Activated CD4-positive, alpha-beta T cell treated with anti-CD3 and anti-CD28 coated beads, Interleukin-2, amount 50 U/mL, for 1 hour (primary cell): Measurements from ENCODE around the gene MAP10.

Experiments used
- DNase-seq: peaks from one replicate; pipeline ENCODE4 v3.0.0-alpha.2; 2020

The MAP10 gene

DNA sequence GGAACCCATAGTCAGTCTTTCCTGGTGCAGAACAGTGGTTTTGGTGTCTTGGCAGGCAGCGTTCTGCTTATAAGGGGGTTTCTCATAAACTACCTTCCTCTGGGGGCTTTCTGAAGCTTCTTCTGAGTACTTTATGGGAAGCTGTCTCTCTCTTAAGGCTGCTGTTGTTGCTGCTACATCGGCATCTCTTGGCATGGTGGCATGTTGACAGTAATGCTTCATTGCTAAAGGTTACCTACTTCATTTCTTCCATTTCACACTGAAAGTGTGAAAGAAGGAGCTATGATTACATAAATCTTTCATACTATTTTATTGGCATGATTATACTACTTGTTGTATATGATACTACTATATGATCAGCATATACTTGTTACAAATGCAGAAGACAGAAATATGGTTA lies 6.3 kb upstream of the MAP10 start:
- DNase-seq = no peak

DNA sequence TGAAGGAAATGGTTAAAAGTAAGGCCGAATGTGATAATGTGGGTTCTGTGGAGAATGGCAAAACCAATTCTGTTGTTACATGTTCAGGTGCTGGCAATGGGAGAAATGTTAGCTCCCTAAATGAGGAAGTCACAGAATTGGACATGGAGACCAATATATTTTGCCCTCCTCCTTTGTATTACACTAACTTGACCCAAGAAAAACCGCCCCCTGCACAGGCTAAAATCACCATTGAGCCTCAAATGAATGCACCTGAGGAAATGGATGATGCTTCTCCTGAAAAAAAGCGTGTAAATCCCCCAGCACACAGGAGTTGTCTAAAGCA lies 932 bp downstream of the MAP10 start:
- no peak for DNase-seq

DNA sequence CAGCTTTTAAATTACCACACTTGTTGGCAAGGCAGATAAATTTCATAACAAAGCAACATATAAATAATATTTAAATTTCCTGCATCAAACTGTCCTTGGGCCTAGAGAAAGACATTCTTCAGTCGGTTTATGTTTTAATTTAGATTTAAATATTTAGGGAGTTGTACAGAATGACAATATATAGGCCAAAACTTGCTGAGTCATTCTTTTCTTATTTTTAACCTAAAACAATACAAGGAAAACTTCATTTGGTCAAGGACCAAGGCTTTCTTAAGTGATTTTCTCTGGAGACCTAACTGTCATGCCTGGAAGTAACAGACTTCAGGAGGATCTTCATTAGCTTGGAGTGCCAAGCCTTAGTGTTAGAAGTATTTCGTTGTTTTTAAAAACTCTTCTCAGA lies 5.6 kb downstream of the MAP10 start:
- no peak for DNase-seq

DNA sequence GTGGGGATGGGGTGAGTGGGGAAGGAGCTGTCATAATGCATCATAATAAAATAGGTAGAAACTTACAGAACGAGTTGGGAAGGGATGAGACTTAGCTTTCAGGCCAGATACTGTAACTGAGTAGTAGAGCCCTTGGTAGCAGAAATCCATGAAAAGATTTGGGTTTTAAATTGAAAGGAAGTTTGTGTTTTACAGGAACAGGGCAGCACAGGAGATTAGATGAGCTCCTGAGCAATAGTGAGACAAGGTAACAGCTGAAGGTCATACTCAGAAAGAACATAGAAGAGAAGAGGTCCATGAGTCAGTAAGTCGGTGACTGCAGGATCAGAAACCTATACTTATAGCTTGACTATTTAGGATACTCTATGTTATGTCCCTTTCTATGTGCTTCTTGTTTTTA lies 7.3 kb downstream of the MAP10 start:
- DNase-seq = no peak

DNA sequence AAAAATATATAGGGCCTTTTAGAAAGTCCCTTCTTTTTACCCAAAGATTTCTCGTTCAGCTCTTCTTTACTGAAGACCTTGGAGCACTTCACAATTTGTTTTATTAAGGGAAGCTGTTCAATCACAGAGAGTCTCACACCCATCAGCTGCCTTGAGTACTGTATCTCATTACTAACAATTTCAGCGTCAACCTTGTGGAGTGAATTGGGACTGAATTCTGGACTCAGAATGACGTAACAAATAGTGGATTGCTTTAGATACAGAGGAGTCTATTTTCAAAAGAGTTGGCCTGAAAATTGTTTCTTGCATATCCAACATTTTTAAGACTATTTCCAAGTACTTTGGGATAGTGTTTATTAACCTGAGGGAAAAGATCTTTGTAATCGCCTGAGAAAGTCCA lies 7.9 kb downstream of the MAP10 start:
- no peak for DNase-seq

DNA sequence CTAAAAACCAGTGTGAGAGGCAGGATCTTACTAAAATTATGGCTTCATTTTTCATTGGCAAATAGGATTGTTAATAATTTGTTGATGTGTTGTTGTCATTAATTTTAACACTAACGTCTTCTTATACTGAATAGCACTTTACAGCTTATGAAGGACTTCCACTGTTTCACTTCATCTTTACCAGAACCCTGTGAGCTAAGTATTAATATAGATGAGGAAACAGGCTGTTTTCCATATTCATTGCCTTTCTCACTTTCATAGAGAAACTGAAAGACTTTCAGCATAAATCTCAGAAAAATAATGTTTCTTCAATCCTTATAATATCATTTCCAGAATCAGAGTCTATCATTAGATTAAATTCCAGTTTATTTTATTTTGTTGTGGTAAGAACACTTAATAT lies 8.5 kb downstream of the MAP10 start:
- DNase-seq = no peak

DNA sequence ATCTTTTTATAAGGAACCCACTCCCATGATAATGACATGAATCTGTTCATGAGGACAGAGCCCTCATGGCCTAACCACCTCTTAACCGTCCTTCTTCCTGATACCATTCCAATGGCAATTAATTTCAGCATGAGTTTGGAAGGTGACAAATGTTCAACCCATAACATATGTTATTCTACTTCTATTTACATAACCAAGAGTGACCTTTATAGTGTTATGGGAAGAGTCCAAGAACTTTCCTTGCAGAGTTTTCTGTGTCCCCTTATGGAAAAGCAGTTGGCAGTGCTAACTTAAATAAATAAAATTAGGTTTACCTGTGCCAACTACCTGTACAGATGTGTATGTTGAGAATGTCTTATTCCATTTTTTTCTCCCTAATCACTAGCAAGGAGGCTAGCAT lies 11.1 kb downstream of the MAP10 start:
- no peak for DNase-seq

DNA sequence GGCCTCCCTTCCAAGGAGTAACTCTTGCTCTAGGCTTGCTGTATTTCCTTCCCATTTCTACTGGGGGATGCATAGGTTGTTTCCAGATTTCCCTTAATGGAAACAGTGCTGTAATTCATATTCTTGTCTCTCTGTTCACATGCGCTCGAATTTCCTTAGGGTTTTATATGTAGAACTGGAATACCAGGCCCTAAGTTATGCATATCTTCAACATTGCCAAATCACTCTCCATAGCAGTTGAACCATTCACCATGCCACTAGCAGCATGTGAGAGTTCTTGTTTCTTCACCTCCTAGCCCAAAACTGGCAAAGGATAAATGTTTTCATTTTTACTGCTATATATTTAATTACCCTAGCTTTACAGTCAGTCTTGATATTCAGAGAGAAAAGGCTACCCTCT lies 12.8 kb downstream of the MAP10 start:
- DNase-seq = no peak

DNA sequence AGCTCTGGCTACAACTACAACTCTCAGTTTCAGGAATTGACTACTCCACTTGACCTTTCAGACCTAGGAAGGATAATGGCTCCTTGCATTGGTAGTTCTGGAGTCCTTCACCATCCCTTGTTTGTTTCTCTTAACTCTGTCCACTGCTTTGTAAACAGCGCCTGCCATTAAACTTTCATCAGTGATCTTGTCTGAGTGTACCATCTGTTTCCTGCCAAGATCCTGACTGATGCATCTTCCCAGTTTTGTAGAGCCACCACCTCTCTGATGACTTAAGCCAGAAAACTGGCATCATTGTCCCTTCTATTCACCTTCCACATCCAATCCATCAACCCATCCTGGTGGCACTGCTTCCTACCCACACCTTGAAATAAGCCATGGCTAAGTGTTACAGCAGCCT lies 15.2 kb downstream of the MAP10 start:
- DNase-seq = no peak

DNA sequence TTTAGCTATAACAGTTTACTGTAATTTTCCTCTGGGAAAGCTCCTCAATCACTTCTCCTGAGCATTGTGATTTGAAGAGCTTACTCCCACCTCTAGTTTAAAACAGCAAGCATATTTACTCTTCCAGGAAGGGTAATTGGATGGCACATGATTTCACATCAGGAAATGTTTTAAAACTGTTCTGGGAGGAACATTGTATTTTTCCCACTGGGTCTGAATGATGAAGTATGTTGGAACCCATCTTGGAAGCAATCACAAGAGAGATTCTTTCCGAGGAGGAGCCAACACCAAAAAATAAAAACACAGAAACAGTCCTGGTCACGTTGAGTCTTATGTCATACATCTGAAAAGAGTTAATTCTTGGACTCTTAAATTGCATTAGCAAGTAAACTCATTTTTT lies 17.3 kb downstream of the MAP10 start:
- no peak for DNase-seq

DNA sequence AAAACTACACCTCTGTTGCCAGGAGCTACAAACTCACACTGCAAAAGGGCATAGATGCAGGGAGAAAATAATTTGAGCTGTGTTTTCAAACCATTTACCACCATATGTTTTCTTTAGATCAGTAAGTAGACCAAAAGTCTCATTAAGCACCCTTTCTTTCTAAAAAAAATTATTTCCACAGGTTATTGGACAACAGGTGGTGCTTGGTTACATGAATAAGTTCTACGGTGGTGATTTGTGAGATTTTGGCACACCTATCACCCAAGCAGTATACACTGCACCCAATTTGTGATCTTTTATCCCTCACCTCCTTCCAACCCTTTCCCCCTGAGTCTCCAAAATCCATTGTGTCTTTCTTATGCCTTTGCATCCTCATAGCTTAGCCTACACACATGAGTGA lies 21.1 kb downstream of the MAP10 start:
- no peak for DNase-seq

DNA sequence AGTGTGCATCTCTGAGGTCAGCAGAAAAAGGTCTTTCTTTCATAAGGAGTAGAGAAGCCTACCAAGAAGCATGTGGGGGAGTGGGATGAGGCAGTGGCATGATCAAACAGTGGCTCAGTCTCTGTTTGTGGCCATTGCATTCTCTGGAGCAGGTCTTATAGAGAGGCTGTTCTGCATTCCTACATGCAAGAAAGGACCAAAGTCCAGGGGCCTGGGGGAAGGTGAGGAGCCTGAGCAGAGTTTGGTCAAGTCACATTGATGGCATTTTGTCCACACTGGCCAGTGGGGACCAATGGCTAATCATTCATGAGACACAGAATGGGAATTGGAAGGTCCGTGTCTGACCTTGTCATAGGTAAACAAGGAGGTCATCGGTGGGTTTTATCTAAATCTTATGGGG lies 25.4 kb downstream of the MAP10 start:
- no peak for DNase-seq

DNA sequence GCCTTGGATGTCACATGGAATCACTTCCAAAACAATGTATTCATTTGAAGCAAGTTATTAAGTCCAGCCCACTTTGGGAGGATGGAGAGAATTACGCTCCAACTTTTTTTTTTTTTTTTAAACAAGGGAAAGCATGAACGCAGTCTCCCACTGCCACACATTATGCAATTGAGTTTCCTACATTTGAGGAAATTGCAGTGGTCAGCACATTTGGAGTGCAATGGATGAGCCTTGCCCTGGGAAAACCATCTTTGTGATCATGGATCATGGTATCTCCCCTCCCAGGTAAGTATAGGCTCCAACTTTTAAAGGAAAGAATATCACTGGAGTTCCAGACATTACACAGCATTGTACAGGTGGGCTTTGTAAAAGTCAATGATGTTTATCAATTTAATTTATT lies 26.7 kb downstream of the MAP10 start:
- DNase-seq = no peak

DNA sequence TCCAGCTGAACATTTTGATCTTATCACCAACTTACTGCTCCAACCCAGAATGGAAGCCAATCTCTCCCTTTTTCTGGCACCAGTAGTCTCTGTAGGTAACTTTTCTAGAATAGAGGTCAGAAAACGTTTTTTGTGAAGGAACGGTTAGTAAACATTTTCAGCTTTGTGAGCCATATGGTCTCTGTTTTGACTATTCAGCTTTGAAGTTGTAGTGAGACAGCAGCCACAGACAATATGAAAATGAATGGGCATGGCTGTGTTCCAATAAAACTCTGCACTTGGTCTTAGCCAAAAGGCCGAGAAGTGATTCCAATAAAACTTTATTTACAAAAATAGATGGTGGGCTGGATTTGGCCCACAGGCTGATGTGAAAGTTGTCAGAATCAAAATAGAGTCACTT lies 28.9 kb downstream of the MAP10 start:
- no peak for DNase-seq

DNA sequence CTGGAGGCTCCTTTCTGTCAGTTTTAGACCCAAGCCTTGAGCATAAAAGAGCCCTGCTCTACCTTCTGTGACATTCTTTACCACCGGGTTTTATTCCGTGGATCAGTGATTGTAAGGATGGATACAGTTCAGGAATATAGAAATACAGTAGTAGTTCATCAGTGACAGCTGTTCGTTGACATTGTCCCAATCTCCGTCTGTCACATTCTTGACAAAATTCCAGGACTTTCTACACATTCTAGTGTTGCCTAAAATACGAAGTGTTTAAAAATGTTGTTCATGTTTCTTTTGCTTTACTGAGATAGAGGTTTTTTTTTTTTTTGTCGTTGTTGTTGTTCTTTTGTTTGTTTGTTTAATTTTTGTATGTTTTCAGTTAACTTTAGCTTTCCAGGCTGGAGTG lies 29.9 kb downstream of the MAP10 start:
- DNase-seq = no peak

DNA sequence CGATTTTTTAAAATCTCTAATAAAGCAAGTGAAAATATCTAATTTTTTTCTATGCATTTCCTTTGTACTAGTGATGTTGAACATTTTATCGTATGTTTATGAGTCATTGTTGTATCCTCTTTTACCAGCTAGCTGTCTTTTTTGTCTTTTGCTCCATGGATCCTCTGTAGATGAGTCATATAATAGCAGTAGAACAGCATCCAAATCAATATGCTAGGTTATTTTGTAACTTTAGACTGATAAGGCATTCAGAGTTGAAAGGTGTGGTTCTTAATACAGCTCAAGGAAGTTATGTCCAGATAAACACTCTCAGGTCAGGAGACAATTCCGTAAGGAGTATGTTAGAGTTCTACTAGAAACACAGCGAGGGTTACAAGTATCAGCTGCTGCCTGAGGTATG lies 31.9 kb downstream of the MAP10 start:
- no peak for DNase-seq

DNA sequence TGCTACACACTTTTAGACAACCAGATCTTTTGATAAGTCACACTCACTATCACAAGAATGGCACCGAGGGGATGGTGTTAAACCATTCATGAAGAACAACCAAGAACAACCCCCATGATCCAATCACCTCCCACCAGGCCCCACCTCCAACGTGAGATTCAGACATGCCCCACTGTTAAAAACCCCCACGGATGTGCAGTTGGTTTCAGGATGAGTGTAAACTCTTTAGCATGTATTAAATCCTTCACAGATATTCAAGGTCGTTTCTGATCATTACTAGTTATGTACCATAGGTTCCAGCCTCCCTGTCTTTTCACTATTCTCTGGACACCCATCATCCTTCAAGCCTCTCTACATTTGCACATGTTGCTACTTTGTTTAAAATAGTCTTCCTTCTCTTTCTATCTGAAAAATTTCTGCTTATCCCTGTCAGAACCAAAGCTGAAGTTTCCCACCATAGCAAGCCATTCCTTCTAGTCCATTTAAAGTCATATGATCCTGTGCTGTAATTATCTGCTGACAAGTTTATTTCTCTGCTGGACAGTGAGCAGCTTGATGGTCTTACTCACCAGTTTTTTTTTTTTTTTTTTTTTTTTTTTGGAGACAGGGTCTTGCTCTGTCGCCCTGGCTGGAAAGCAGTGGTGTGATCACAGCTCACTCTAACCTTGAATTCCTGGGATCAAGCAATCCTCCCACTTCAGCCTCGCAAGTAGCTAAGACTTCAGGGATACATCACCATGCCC lies 36.8 kb downstream of the MAP10 start:
- no peak for DNase-seq

DNA sequence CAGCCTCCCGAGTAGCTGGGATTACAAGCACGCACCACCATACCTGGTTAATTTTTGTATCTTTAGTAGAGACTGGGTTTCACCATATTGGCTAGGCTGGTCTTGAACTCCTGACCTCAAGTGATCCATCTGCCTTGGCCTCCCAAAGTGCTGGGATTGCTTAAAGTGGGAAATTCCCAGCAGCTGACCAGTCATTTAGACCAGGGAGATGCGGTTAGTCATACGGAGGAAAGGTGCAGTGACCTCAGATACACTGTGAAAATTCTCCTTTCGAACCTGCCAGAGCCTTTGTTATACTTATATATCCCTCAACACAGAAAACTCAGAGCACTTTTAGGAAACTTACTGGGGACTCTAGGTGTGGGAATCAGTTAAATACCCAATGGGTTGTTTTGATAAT lies 39.6 kb downstream of the MAP10 start:
- DNase-seq = no peak

DNA sequence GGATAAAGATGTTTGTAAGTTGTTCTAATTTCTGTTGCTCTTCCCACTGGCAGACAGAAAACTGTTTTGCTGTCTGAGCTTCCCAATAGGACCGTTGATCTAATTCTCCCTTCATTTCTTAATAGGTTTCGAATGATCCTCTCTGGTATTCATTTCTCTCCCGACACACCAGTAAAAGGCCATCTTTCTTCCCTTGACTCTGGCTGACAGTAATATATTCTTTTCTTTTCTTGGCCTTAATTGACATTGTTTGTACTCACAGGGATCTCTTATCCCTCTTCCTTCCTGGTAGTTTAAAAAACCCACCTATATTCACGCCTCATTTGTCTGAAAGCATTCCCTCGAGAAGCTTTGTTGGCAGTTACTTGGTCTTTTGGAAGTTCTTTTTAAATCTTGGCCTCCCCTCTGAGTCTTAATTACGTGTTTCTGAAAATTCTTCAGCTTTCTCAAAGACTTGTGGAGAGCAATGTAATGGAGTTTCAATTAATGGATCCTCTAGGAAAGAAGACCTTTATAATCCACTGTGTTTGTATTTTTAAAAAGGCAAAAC lies 40.3 kb downstream of the MAP10 start:
- DNase-seq = no peak

DNA sequence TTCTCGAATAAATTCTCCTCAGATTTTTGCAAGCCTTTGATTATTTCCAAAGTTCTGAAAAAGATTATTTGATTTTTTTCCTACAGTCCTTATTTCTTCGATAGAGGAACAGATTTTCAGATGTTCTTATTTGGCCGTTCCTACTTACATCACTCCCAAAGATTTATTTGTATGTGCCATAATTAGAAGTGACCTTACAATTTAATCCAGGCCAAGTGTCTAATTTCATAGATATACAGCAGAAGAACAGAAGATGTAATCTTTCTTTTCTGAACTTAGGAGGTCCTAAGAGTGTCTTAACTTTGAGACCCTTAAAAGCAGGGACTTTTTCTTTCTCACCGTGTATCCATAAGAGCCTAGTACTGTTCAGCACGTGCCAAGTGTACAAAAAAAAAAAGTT lies 46.3 kb downstream of the MAP10 start:
- DNase-seq = no peak

DNA sequence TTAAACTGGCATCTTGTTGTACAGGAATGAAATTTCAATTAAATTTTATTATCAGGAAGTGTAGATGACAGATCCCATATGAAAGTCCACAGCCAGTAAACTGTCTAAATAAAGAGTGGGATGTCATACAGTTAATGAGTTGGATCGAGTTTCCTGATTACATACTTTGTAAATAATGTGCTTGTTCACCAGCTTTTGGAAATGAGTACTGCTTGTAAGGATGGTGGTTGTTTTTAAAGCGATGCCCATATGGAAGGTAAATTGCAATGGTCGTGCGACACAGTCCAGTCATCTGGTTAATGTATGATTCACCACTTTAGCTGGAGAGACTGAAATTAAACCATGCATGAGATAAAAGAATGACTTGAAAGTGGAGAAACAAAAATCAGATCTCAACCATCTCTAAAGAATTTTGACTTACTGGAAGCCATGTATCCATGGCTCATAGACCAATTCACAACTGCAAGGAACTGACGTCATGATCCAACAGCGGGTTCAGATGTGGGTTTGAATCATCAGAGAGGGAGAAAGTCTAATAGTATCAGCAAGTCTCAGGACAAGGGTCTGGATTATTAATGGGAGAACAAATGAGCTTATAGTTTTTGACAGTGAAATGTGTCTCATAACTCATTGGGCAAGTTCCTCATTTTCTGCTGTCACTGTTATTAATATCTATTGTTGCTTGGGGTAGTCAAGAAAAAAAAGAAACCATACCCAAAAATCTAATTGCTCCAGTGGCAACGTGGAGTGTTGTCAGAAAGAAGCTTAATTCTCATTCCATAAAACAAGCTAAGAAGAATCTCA lies 49.0 kb downstream of the MAP10 start:
- no peak for DNase-seq

DNA sequence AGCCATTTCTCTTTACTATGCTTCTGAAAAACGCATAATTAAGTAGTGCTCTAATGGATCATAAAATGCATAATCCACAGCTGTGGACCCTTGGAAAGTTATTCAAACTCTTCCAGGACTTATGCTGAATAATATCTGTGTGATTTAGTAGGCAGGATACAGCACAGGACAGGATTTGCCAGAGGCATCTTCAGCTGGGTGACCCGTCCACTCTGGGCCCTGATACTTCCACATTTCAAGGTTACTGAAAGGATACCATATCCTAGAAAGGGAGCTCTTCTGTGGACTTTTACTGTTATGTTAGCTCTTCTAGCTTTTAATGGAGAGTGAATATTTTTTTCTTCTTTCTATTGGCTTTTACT lies 49.6 kb downstream of the MAP10 start:
- no peak for DNase-seq

DNA sequence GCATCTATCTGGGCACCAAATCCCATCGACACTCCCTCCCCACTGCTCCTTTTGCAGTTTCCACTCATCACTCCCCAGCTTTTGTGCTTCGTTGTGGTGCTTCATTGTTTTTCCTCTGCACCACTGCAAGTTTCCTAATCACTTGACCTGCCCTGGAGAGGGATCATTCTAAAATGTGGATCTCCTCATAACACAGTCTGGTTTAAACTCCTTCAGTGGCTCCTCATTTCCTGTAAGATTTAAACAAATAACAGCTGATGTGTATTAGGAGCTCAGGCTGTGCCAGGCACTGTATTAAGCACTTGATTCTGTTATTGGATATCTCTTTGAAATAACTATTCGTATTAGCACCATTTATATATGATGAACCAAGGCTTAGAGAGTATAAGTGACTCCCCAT lies 51.3 kb downstream of the MAP10 start:
- no peak for DNase-seq
